Activated CD8-positive, alpha-beta T cell treated with anti-CD3 and anti-CD28 coated beads, Interleukin-2, amount 10 ng/mL, durations not matched to agents 7 days and 5 days (primary cell): ENCODE data around the gene UBE2M. TPM values are rescaled to one million over a fixed set of nuclear protein-coding genes. Genes with fewer than 3 reads are reported as not detected.

Source experiments
- ATAC-seq: fragments of 150-1000 bp; cut with Tn5 transposase; one replicate; pipeline ENCODE4 v1.10.0; 2021; ENCODE audit warnings: moderate library complexity
- CTCF ChIA-PET: fragments of 350-600 bp; sonication (Branson Sonifier 250); formaldehyde crosslinking; loops from one replicate; lab custom pipeline; 2021; ENCODE audit warnings: antibody characterized with exemption; lab: Charles Lee
- POLR2A ChIA-PET: fragments of 350-600 bp; sonication (Branson Sonifier 250); formaldehyde crosslinking; loops from one replicate; lab custom pipeline; 2021; ENCODE audit warnings: antibody characterized with exemption; lab: Charles Lee
- DNase-seq: peaks from one replicate; pipeline ENCODE4 v3.0.0-alpha.2; 2020
- H3K27ac Mint-ChIP-seq: one replicate; pipeline ENCODE4 v1.8.0; 2021; ENCODE audit warnings: mild to moderate bottlenecking, mixed read lengths
- H3K27me3 Mint-ChIP-seq: one replicate; pipeline ENCODE4 v1.8.0; 2021; ENCODE audit warnings: low read depth, mixed read lengths
- H3K36me3 Mint-ChIP-seq: one replicate; pipeline ENCODE4 v1.8.0; 2021; ENCODE audit warnings: low read depth, mixed read lengths
- H3K4me1 Mint-ChIP-seq: one replicate; pipeline ENCODE4 v1.8.0; 2021; ENCODE audit warnings: low read depth, mixed read lengths
- H3K4me3 Mint-ChIP-seq: one replicate; pipeline ENCODE4 v1.8.0; 2021; ENCODE audit warnings: mild to moderate bottlenecking, mixed read lengths
- H3K9me3 Mint-ChIP-seq: one replicate; pipeline ENCODE4 v1.8.0; 2022; ENCODE audit warnings: mixed read lengths; ENCODE audit not compliant: insufficient read depth
- total RNA-seq, 2 experiments: library from RNA; stranded (reverse); gene quantifications; one replicate each; pipeline ENCODE4 v1.2.3, GENCODE V29; 2021

The UBE2M gene
- total RNA-seq, 2 experiments from 2014 or later, result 80.7 to 94.1 TPM

GRCh38 chr19:58569943-58570670 is 11.7 kb upstream of the UBE2M start:
- Mint-ChIP-seq H3K4me3 (no peak overlapping the region), H3K4me1 (peaks cover 36% of the 10 kb centered on the region), H3K9me3 (no peaks in the 10 kb centered on the region), H3K27ac (no peak overlapping the region), H3K27me3 (no peaks in the 10 kb centered on the region), H3K36me3 (peaks cover 33% of the 10 kb centered on the region)
- ChIA-PET POLR2A (interaction anchor here (1.4 kb wide), 1 partner anchor 9 kb away, joined by 4 read pairs; no protein-coding TSS in a partner anchor), CTCF (interaction anchor here (1.3 kb wide), 1 partner anchor 50 kb away, joined by 3 read pairs; the partner anchor contains the start of gene ZBTB45)
- ATAC-seq (no peak), DNase-seq (peak; percentile 19)

- peak; percentile 18 for DNase-seq
- H3K9me3 Mint-ChIP-seq, result no peaks in the 10 kb centered on the region
- H3K27ac Mint-ChIP-seq, result no peak overlapping the region
- H3K4me3 Mint-ChIP-seq, result no peak overlapping the region
- ChIA-PET CTCF (interaction anchor here (1.3 to 1.4 kb wide), 2 partner anchors 50 to 55 kb away, joined by 3 read pairs; partner anchors contain the start of gene ZBTB45), POLR2A (interaction anchor here (1.4 kb wide), 1 partner anchor 8 kb away, joined by 4 read pairs; no protein-coding TSS in a partner anchor)
- H3K27me3 Mint-ChIP-seq, result no peaks in the 10 kb centered on the region
- H3K36me3 Mint-ChIP-seq, result peaks cover 35% of the 10 kb centered on the region
- ATAC-seq, result no peak
- H3K4me1 Mint-ChIP-seq, result peaks cover 35% of the 10 kb centered on the region
Observed at GRCh38 chr19:58569191-58569942, 11.0 kb upstream of the UBE2M start.

DNA sequence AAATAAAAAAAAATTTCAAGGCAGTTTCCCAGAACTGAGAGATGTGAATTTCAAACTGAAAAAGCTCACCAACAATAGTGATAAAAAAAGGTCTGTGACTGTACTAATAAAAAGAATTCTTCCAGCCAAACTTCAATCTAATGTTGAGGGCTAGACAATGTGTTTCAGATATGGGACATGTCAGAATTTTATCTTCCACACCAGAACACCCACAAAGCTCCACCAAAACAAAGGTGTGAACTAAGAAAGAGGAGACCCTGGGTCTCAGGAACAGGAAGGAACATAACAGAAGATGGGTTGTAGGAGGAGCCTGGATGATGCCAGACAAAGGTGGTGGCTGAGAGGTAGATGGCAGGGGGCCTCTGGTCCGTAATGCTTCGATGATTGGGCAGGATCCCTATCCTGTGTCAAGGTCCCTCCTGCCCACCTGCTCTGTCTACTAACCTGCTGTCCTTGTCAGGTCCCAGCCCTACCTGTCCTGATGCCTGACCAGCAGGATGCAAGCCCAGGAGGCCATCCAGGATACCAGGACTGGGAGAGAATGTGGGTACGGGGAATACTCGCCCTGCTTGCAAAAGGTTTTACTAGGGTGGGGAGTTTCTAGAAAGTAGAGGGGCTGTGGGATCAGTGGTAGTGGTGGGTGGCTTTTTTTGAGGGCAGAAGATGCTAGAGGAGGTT is 10.2 kb upstream of the UBE2M start:
- no peak overlapping the region for H3K27ac Mint-ChIP-seq
- CTCF ChIA-PET, result interaction anchor here (0.7 to 1.4 kb wide), 3 partner anchors 9 to 54 kb away, joined by 3 to 6 read pairs (median 3); partner anchors contain the start of gene ZBTB45
- POLR2A ChIA-PET, result interaction anchor here (0.6 kb wide), 1 partner anchor 9 kb away, joined by 3 read pairs; no protein-coding TSS in a partner anchor
- no peak overlapping the region for H3K4me3 Mint-ChIP-seq
- DNase-seq (no peak), ATAC-seq (no peak)
- H3K9me3 Mint-ChIP-seq, result no peaks in the 10 kb centered on the region
- peaks cover 36% of the 10 kb centered on the region for H3K4me1 Mint-ChIP-seq
- H3K36me3 Mint-ChIP-seq, result peaks cover 35% of the 10 kb centered on the region
- H3K27me3 Mint-ChIP-seq, result no peaks in the 10 kb centered on the region

- ChIA-PET CTCF (interaction anchor here (1.4 to 1.8 kb wide), 2 partner anchors 12 to 46 kb away, joined by 4 to 5 read pairs; partner anchors contain the start of gene ZBTB45), POLR2A (interaction anchor here (0.9 kb wide), 1 partner anchor 53 kb away, joined by 3 read pairs; no protein-coding TSS in a partner anchor)
- no peak overlapping the region for H3K4me3 Mint-ChIP-seq
- peaks cover 36% of the 10 kb centered on the region for H3K36me3 Mint-ChIP-seq
- no peaks in the 10 kb centered on the region for H3K9me3 Mint-ChIP-seq
- ATAC-seq, result no peak
- no peaks in the 10 kb centered on the region for H3K27me3 Mint-ChIP-seq
- peaks cover 41% of the 10 kb centered on the region for H3K4me1 Mint-ChIP-seq
- DNase-seq, result no peak
- H3K27ac Mint-ChIP-seq, result no peak overlapping the region
Observed at GRCh38 chr19:58566989-58567388, 8.6 kb upstream of the UBE2M start.

GRCh38 chr19:58563823-58564222 is 5.4 kb upstream of the UBE2M start:
- POLR2A ChIA-PET, result interaction anchor here (2.1 to 2.7 kb wide), 2 partner anchors 19 to 44 kb away, joined by 11 to 14 read pairs; partner anchors contain the start of genes TRIM28 and ZBTB45
- Mint-ChIP-seq H3K36me3 (peaks cover 29% of the 10 kb centered on the region), H3K4me3 (peak overlapping the region; percentile 81), H3K27ac (peak overlapping the region; percentile 90), H3K4me1 (peaks cover 61% of the 10 kb centered on the region), H3K27me3 (no peaks in the 10 kb centered on the region), H3K9me3 (no peaks in the 10 kb centered on the region)
- DNase-seq, result no peak
- CTCF ChIA-PET, result interaction anchor here (1.0 kb wide), 1 partner anchor 44 kb away, joined by 3 read pairs; the partner anchor contains the start of gene ZBTB45
- no peak for ATAC-seq

DNA sequence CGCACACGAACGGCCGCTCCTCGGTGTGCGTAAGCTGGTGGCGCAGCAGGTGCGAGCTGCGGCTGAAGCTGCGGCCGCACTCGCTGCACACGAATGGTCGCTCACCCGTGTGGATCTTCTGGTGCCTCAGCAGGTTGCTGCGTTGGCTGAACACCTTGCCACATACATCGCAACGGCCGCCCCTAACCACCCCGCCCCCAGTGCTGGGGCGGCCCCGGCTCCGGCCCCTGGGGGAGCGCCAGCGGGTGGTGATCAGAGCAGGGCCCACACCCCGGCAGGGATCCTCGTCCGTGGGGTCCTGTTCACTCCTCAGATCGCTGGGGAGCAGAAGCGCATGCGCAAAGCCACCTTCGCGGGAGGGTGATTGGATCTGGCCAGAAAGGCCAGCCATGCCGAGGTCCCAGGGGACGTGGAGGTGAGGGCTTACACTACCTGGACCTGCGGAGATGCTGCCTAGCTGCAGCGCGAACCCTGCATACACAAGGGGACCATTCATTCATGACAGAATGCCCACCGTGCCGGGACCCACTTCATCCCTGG is 4.7 kb upstream of the UBE2M start:
- CTCF ChIA-PET, result interaction anchor here (1.3 to 5.3 kb wide), 3 partner anchors 13 to 43 kb away, joined by 5 to 27 read pairs (median 8); partner anchors contain the start of gene ZBTB45
- Mint-ChIP-seq H3K27ac (peak overlapping the region; percentile 90), H3K4me3 (peak overlapping the region; percentile 81), H3K27me3 (no peaks in the 10 kb centered on the region), H3K4me1 (peaks cover 54% of the 10 kb centered on the region), H3K36me3 (peaks cover 28% of the 10 kb centered on the region), H3K9me3 (no peaks in the 10 kb centered on the region)
- no peak for ATAC-seq
- DNase-seq, result peak; percentile 50
- POLR2A ChIA-PET, result interaction anchor here (0.6 to 2.7 kb wide), 7 partner anchors 9 to 44 kb away, joined by 3 to 14 read pairs (median 11); partner anchors contain the start of genes CHMP2A, TRIM28 and ZBTB45

- CTCF ChIA-PET, result interaction anchor here (0.7 to 5.3 kb wide), 5 partner anchors 13 to 144 kb away, joined by 3 to 27 read pairs (median 5); partner anchors contain the start of gene ZBTB45
- peak; percentile 2 for ATAC-seq
- Mint-ChIP-seq H3K36me3 (peaks cover 31% of the 10 kb centered on the region), H3K27me3 (no peaks in the 10 kb centered on the region), H3K4me1 (peaks cover 53% of the 10 kb centered on the region), H3K27ac (peak overlapping the region; percentile 90), H3K4me3 (peak overlapping the region; percentile 81), H3K9me3 (no peaks in the 10 kb centered on the region)
- POLR2A ChIA-PET, result interaction anchor here (0.6 to 2.7 kb wide), 7 partner anchors 9 to 43 kb away, joined by 3 to 14 read pairs (median 11); partner anchors contain the start of genes CHMP2A, TRIM28 and ZBTB45
- DNase-seq, result peak; percentile 59
Observed at GRCh38 chr19:58562122-58563033, 4.0 kb upstream of the UBE2M start.

GRCh38 chr19:58561373-58562121 is 3.1 kb upstream of the UBE2M start:
- peak overlapping the region; percentile 90 for H3K27ac Mint-ChIP-seq
- POLR2A ChIA-PET, result interaction anchor here (1.0 to 2.7 kb wide), 6 partner anchors 8 to 42 kb away, joined by 4 to 14 read pairs (median 12); partner anchors contain the start of genes CHMP2A and ZBTB45
- H3K36me3 Mint-ChIP-seq, result peaks cover 37% of the 10 kb centered on the region
- CTCF ChIA-PET, result interaction anchor here (0.7 to 5.3 kb wide), 4 partner anchors 20 to 143 kb away, joined by 3 to 27 read pairs (median 6); partner anchors contain the start of gene ZBTB45
- peaks cover 60% of the 10 kb centered on the region for H3K4me1 Mint-ChIP-seq
- no peak for ATAC-seq
- DNase-seq, result no peak
- H3K4me3 Mint-ChIP-seq, result peak overlapping the region; percentile 81
- no peaks in the 10 kb centered on the region for H3K9me3 Mint-ChIP-seq
- no peaks in the 10 kb centered on the region for H3K27me3 Mint-ChIP-seq

GRCh38 chr19:58560921-58561320 is 2.5 kb upstream of the UBE2M start:
- Mint-ChIP-seq H3K4me3 (peak overlapping the region; percentile 96), H3K27me3 (no peaks in the 10 kb centered on the region), H3K27ac (peak overlapping the region; percentile 99), H3K4me1 (peaks cover 66% of the 10 kb centered on the region), H3K9me3 (no peaks in the 10 kb centered on the region), H3K36me3 (peaks cover 39% of the 10 kb centered on the region)
- ATAC-seq, result no peak
- no peak for DNase-seq
- CTCF ChIA-PET, result interaction anchor here (1.2 to 5.3 kb wide), 2 partner anchors 41 to 47 kb away, joined by 4 to 27 read pairs; partner anchors contain the start of gene ZBTB45
- POLR2A ChIA-PET, result interaction anchor here (1.0 to 2.7 kb wide), 4 partner anchors 7 to 41 kb away, joined by 4 to 14 read pairs (median 12); partner anchors contain the start of genes CHMP2A and ZBTB45
